LNCaP clone FGC (cell line): ENCODE results near the gene TENM4.

Experiments used
- DNase-seq: peaks from one replicate; pipeline ENCODE4 v3.0.0-alpha.2; 2011; ENCODE audit warnings: low read depth
- H3K4me3 ChIP-seq: 2 replicates; pipeline ENCODE4 v1.5.1; 2011; ENCODE audit warnings: mild to moderate bottlenecking, low read depth, low read length, control low read depth
- TF ChIP-seq, protein P1 (sequence below): IDR thresholded peaks from 2 replicates; pipeline ENCODE4 v1.5.1; 2012; ENCODE audit warnings: mild to moderate bottlenecking; ENCODE audit not compliant: control insufficient read depth, insufficient read depth; ENCODE audit errors: extremely low read depth

The TENM4 gene

GRCh38 chr11:79453617-79454016 lies 12.8 kb upstream of the TENM4 start:
- H3K4me3 ChIP-seq = no peak overlapping the region
- DNase-seq = no peak
- TF ChIP-seq, protein P1, sequence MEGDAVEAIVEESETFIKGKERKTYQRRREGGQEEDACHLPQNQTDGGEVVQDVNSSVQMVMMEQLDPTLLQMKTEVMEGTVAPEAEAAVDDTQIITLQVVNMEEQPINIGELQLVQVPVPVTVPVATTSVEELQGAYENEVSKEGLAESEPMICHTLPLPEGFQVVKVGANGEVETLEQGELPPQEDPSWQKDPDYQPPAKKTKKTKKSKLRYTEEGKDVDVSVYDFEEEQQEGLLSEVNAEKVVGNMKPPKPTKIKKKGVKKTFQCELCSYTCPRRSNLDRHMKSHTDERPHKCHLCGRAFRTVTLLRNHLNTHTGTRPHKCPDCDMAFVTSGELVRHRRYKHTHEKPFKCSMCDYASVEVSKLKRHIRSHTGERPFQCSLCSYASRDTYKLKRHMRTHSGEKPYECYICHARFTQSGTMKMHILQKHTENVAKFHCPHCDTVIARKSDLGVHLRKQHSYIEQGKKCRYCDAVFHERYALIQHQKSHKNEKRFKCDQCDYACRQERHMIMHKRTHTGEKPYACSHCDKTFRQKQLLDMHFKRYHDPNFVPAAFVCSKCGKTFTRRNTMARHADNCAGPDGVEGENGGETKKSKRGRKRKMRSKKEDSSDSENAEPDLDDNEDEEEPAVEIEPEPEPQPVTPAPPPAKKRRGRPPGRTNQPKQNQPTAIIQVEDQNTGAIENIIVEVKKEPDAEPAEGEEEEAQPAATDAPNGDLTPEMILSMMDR = no peak

DNA sequence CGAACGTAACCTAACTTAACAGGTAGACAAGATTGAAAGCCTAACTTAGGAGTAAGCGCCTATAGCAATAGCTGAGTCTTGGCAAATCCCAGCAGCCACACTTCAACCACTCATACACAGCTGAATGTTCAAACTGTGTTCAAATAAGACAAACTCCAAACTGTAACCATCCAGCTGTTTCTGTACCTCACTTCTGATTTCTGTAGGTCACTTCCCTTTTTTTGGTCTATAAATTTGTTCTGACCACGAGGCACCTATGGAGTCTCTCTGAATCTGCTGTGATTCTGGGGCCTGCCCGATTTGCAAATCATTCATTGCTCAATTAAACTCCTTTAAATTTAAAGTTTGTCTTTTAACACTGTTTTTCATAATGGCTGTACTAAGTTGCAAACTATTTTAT lies 8.2 kb upstream of the TENM4 start:
- no peak overlapping the region for H3K4me3 ChIP-seq

GRCh38 chr11:79447038-79447786 lies 6.4 kb upstream of the TENM4 start:
- TF ChIP-seq, protein P1 = no peak
- DNase-seq = no peak
- no peak overlapping the region for H3K4me3 ChIP-seq

More for the DNA sequence above, 8.2 kb upstream of the TENM4 start:
- TF ChIP-seq, protein P1 = no peak
- DNase-seq = no peak

DNA sequence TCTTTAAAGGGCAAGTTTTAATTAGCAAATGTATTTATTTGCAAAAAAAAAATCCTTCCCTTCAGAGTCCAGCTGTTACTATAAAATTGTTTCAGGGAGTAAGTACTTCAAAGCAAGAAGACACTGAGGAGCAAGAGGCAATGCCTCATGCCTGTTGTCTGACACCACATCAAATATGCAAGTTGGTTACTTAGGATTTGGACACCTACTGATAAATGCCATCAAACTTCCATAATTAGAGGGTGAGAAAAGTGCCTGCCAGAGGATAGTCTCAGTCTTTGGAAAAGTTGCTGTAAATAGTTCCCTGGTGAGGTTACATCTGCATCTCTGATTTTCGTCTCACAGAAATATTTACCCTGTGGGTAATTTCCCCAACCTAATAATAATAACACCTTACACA lies 4.1 kb upstream of the TENM4 start:
- DNase-seq = no peak
- TF ChIP-seq, protein P1 = no peak
- H3K4me3 ChIP-seq = no peak overlapping the region

DNA sequence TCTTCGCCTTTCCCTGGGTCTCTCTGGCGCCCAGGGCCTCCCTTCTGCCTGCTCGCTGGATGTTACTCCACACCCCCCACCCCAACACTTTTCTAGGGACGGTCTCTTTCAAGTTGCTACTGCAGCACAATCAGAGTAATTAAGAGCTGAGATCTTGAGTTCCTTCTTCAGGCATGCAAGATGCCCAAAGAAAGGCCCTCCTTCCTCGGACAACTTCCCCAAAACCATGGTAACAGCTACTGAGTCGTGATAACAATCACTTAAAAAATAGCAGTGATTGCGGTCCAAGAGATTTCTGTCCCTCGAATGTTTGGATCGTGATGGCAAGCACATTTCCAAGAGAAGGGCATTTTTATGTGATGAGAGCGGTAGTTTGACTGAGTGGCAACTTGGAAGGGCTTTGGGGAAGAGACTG lies 638 bp upstream of the TENM4 start:
- DNase-seq = no peak
- TF ChIP-seq, protein P1 = no peak
- no peak overlapping the region for H3K4me3 ChIP-seq

DNA sequence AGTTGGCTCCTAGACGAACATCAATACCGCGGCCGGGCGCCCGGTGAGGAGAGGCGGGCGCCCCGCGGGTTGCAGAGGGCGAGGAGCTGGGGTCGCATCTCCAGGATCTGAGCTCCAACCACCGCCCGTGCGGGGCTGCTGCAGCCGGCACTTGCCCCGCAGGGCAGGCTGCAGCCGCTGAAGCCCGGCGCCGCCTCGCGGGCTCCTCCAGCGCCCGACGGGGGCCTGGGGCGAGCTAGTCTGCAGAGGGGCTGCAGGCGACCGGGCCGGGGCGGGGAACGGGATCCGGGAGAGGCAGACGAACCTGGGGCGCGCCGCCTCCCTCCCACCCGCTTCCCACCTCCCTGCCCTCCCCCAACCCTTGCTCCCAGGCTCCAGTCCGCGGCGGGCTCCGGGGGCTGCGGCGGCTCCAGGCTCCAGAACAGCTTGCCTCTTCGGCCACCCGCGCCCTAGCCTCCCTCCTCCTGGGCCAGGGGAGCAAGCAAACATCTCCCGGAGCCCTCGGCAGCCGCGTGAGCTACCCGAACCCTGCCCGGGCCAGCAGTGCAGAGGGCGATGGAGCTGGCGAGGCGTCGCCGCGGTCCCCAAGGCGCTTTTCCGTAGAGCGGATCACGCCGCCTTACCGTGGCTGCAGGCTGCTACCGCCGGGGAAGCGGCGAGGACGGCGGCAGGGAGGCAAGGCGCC lies 802 bp downstream of the TENM4 start:
- TF ChIP-seq, protein P1 = no peak
- DNase-seq = no peak
- H3K4me3 ChIP-seq = peak overlapping the region; percentile 32

- no peak overlapping the region for H3K4me3 ChIP-seq
- no peak for DNase-seq
- TF ChIP-seq, protein P1 = no peak
These were observed 1.4 kb downstream of the TENM4 start for GRCh38 chr11:79439410-79439885.
